HG03139 (cell line): ENCODE measurements around the gene GABRB2.

Experiments
- ATAC-seq: cut with Tn5 transposase; IDR thresholded peaks from one replicate; pipeline ENCODE4 v1.9.1; 2021; ENCODE audit not compliant: unreplicated experiment

Gene GABRB2

DNA sequence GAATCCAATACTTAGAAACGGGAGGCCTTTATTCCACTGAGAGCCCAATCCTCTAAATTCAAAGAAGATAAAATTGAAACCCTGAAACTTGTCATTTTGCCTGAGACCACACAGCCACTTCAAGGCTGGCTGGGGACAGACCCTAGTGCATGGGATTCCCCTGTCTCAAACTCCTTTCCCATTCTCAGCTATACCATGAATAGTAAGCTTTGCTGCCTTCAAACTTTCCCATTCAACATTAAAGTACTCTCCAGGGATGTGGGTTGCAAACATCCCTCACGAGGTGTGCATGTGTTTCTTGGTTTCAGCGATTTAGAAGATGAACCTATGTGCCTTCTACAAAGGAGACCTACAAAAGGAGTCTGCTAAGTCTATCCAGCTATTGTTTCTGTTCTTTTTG lies 64.6 kb downstream of the GABRB2 start:
- no peak for ATAC-seq

DNA sequence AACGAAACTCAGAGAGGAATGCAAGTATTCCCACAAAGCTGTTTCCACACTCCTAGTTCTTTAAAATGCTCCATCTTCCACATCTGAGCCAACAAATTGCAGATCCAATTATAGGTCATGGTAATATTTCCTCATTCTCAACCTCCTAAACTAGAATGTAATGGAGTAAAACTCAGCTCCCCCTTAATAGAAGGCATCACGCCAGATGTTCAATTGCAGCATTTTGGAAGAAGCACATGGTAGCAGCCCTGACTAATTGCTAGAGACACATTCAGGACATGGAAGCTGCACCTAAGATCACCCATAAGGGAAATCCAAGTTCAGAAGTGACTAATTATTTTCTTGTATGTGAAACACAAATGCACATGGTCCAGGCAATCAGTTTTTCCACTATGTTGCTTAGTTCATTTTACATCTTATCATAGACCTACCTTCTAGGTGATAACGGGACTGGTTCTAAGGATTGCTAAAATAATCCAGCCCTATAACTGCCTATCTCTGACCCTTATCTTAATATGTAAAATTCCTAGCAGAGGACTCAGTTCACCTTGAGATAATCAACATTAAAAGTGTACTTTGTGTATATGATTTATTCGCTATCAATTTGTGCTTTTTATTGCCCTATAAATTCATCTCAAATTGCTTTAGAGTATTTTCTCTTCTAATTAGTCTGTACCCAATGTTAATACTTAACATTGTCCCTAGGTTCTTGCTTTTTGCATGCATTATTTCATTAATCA lies 75.1 kb downstream of the GABRB2 start:
- no peak for ATAC-seq

DNA sequence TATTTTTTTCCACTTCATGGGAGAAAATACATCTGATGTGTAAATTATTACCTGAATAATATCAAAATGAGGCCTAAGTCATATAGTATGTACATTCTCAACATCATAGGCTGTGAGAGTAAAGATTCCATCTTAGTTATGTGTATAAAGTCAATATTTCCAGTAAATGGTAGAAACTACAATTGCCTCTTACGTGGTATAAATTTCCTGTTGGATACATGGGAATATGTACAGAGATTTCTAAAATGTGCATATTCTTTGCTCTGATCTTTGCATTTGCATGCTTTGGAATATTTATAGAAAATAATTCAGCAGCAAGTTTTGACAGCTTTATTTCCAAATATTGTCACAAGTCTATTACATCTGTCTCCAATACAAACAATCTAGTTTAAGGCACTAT lies 78.8 kb downstream of the GABRB2 start:
- ATAC-seq = no peak

DNA sequence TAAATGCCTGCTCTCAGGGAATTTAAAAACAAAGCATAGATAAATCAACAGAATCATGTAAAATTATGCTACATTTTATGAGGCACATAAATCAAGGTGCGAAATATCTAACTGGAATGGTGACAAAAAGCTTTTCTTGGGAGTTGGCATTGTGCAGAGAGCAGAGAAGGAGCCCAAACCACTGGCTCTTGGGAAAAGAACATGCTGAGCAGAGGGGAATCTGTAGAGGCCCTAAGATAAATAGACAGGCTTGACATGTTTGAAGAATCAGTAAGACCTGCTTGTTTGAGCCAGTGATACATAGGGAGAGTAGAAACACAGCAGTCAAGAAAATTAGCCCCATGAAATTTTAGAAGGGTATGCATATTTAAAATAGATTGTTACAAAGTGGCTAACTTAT lies 85.8 kb downstream of the GABRB2 start:
- no peak for ATAC-seq

DNA sequence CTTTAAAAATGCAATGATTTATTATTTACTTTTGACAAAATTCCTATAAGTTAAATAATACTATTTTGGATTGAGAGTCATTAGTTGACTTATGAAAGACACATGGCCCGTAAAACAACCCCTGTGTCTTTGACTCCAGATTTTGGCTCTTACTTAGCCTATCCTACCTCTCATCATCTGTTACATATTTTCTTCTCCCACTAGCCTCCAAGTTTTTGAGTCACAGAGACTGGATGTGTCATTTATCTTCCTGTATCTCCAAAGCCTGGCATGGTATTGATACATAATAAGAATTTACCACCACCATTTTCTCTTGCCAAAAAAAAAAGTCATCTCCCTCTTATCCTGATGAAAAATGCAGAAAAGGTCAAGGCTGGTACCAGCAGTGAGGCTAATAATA lies 99.9 kb downstream of the GABRB2 start:
- no peak for ATAC-seq

DNA sequence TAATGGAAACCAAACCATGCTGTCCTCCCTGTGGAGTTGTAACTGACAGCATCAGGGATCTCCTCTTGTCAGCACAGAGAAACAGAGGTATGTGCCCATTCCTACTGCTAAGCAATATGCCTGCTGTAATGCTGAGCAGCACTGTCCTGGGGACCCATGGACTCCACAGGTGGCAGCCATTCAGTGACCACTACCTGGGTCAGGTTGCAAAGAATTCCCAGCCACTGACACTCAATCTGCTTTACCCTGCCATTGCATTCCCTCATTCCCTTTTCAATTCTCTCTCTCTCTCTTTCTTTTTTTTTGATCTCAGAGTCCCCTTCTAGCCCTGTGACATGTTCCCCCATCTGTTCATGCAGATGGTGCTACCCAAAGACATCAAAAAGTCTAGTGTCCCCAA lies 104.1 kb downstream of the GABRB2 start:
- no peak for ATAC-seq

DNA sequence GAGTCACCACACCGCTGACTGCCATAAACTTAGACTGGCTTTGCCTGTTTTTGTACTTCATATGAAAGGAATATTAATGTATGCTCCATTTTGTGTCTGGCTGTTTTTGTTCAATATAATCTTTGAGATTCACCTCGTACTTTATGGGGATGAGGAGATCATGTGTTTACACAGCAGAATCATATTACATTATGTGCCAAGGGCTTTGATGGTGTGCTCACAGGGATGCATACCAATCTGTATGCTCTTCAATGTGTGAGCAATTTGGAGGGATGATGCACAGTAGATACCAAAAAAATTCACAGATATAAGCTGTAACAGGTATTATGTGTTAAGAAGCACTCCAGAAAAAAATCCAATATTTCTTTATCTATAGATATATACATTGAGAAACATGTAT lies 113.7 kb downstream of the GABRB2 start:
- no peak for ATAC-seq

DNA sequence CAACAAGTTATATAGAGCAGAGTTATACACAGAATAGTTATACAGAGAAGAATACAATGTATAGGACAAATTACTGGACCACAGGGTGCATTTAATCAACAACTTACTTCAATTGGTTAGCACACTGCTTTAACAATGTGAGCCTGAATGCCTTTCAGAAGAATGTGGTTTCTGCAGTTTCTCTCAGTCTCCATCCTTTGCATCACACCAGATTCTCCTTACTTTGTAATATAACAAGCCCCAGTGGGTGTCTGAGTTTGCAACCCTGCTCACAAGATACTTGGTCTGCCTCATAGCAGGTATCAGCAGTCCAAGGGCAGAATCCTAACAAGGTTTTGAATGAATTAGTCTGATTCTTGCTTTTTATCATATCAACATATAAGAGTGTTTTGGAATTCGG lies 114.6 kb downstream of the GABRB2 start:
- no peak for ATAC-seq

DNA sequence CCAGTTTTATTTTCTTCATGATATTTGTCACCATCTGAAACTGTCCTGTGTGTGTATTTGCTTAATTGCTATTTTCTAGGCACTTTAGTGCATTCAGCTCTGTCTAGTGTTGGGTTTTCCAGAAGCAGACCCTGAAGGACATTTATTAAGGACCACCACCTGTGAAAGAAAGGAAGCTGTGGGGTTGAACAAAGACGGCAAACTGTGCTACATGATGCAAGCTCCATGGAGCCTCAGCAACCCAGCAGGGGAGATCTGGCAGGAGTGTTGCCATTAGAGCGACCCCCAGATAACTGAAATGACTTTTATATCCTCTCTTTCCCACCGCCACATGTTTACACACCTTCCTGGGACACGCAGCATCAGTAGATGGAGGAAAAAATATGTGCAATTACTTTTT lies 125.5 kb downstream of the GABRB2 start:
- ATAC-seq = no peak

DNA sequence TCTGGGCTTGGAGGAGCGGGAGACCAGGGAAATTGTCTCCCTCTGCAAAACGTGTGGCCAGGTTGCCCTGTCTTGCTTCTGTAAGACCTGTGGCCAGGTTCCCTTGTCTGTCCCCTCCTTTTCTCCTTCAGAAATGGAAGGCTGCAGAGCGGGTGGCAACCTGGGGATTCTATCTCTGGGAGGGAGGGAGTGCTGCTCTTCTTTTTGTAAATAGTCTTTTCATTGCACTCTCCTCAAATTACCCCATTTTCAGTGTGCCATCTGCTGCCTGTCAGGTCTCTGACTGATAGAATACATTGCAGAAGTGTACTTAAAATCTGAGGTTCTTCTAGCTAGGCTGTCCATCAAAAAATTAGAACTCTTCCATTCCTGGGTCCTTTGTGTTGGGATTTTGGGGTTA lies 126.0 kb downstream of the GABRB2 start:
- no peak for ATAC-seq

DNA sequence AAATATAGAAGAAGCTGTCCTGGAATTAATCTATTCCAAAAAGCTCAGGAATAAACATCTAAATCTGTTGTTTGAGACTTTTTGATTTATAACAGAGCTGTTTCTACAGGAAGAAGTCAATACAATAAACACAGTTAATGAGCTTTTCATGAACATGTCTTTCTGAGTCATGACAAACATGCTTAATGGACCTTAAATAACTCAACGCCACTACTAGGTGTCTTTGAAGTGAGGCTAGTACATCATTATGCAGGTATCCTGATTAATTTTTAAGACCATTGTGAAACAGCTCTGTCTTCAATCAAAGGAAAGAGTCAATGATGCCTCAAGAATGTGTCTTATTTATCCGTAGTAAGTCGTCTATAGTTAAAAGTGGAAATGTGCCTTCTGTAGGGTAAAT lies 131.6 kb downstream of the GABRB2 start:
- ATAC-seq = no peak

DNA sequence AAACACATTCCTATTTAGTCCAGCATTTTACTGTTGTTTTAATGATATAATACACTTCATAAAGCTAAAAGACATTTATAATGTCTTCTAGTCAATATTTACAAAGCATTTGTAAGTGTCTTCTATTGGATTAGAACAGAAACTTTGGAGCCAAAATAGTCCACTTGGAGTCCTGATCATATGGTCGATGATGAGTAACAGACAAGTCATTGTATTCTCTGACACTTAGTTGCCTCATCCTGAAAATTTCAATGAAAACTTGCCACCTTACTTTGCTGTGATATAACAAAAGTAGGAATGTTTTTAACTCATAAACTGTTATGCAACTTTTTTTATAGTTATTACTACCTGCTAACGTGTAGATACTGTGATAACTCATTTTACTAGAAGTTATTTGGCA lies 132.5 kb downstream of the GABRB2 start:
- no peak for ATAC-seq

DNA sequence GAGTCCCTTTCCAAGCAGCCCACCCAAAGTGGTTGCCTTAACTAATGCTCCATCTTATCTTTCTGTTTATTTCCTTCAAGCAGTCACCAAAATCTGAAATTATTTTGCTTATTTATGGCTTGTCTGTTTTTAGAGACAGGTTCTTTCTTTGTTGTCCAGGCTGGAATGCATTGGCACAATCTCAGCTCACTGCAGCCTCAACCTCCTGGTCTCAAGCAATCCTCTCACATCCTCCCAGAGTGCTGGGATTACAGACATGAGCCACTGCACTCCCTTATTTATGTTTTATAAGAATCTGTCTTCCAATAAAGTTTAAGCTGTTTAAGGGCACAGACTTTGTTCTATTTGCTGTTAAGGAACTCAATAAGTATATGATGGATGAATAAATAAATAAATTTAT lies 133.7 kb downstream of the GABRB2 start:
- ATAC-seq = no peak

DNA sequence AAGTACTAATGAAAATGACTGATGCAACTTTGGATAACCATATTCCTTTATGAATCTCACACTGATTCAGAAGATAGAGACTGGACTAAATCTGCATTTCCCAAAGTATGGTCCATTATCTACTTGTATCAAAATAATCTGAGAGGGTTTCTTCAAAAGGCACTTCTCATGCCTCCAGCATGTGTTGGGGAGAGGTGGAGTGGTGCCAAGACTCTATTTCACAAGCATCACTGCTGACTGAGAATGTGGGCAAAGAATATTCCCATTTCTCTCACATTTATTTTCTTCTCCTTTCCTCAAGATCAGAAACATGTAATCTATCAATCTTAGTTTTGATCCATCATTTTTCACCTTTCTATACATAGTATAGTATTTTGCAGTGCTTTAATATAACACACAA lies 135.4 kb downstream of the GABRB2 start:
- ATAC-seq = no peak

DNA sequence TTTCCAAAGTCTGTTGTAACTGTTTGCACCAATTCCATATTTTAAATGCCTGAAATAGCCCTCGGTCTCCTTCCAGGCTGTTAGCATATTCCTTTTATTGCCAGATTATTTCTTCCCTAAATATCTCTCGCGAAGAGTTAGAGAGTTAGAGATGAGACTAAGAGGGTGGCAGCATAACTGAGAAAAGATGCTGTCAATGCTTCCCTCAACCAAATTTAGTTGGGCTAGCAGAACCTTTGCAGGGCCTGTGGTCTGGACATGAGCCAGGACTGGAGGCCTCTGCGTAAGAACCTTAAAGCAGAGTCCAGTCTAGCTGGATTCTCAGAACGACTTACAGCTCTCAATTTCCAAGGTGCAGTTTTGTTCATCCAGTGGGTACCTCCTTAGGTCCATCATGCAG lies 135.9 kb downstream of the GABRB2 start:
- no peak for ATAC-seq

DNA sequence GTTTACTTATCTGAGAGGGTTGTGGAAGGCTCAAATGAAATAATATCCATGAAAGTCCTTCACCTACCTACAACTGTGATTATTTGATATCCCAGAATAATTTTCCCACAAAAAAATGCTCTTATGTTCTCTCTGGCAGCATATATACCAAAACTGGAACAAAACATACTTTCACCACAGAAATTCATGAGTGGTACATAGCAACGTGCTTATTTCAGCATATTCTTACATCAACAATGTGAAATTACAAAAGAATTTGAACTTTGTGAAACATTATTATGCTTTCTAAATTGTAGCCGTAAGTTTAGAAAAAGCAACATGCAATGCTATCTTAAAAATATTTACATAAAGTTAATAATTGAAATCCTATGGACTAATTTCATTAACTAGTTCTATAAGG lies 137.1 kb downstream of the GABRB2 start:
- no peak for ATAC-seq

DNA sequence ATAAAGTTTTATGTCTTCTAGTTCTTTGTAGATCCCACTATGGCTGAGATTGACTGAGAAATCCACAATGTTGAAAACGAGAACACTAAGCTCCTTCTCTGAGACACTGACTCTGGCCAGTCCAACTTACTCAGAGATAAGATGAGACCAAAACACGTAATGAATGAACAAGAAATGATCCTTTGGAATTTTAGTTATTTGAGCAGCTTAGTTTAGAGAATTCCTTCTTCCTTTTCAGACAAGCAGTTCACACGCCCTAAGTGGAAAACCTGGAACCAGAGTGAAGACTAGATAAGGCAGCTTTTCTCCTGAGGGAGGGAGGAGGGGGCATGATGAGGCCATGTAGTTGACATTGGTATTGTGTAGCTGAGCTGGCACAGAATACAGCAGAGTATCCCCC lies 139.6 kb downstream of the GABRB2 start:
- no peak for ATAC-seq

DNA sequence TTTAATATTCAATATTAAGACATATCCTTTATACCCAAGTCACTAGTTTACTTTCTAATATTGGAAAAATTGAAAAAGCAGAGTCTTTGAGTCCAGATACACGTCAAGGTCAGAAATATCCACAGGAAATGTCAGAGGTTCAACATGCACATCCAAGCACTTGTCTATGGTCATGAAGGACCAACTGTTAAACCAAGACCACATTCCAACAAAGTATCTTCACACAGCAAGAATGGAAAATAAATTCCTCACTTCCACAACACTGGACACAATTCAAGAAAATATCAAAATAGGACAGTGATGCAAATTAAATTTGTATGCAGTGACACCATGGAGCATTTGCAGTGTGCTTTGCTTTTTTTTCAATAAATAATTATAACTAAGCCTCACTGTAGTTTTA lies 142.5 kb downstream of the GABRB2 start:
- ATAC-seq = no peak

DNA sequence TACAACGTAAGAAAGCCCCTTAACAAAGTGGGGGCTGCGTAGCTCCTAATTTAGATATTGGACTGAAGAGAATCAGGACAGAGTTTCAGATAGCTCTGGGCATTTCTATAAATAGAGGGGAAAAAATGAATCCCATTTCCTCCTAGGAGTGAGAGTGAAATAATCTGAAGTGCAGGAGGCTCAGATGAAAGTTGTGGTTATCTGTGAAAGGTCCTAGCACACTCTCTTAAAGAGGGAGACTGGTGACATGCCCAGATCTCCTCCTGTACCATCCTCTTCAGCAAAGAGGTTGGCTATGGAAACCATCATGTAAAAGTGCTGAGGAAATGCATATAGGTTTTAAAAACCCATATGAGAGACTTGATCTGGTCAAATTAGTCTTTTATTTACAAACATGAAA lies 143.4 kb downstream of the GABRB2 start:
- no peak for ATAC-seq

DNA sequence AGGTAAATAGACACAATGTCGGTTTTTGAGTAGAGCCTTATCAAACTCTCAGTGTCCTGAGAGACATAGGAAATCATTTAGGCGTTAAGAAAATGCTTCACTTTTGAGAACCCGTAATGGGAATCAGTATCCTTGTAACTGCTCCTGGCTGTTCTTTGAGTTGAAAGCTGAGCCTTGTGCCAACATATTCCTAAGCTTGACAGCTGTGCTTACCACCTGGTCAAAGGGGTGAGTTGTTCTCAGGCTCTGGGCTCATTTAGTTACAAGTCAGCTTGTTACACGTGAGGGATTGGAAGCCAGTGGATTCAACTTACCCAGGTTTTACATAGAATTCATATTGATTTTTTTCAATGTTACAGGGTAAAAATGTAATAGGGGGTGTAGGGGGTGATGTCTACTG lies 145.9 kb downstream of the GABRB2 start:
- no peak for ATAC-seq

DNA sequence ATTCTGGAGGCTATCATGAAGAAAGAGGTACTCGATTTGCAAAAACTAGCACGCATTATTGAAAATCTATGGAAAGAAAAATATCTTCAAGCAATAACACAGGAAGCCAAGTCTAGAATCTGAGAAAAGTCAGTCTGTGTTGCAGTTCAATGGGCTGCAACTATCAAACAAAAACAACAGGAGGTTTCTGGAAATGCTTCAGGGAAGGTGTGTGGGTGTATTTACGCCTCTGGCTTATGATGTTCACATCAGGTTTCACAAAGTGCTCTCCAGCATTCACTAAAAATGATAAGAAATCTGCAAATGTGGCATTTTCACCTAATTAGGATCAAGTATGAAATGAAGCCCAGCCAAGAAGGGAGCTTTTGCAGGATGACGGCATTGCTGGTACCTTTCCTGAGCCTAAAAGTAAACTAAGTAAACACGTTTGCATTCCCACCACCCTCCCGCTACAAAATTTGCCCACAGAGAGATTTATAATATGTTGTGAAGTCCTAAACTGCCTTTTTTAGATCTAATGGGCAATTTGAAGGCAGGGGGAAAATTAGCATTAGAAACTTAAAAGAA lies 146.4 kb downstream of the GABRB2 start:
- ATAC-seq = no peak

DNA sequence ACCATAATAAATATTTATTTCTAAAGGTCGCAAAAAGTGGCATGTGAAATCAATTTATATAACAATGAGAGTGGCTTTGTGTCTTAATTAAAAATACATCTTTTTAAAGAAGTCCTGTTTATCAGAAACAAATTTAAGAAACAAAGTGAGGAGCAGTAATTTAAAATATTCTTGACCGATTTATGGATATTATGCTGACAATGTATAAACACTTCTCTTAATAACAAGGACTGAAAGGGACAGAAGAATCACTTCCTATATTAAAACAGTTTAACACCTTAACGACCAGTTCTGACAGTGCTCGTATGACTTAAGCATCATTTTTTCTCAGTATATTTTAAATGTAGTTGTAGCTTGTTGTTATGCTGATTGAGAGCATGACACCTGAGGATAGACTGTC lies 149.1 kb downstream of the GABRB2 start:
- no peak for ATAC-seq

DNA sequence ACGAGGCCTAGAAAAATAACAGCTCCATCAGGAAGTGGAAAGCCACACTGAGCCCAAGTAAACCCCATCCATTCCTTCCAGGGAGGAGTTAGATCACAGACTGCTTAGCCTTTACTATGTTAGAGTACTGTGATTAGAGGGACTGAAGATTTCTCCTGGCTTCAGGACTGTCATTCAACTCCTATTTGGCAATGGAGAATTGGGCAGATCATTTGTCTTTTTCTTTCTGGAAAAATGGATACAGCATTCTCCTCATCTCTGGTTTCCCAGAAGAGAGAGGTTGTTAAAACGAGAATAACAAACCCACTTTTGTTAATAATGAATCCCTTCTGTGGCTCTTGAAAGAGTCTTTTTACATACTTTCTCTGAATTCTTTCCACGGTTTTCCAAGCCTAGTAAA lies 150.4 kb downstream of the GABRB2 start:
- no peak for ATAC-seq
